Sigmoid colon (tissue), 7 donors: Measurements from ENCODE around the gene SNAP29. TPM values are rescaled to one million over a fixed set of nuclear protein-coding genes. Genes with fewer than 3 reads are reported as not detected.
"Not testable (repeated sequence)": the region's sequence is repeated elsewhere in the genome, so short reads cannot be mapped to it uniquely, and the experiment has no call there.

Experiments
- DNase-seq: peaks from one replicate; pipeline ENCODE4 v3.0.0-alpha.2; 2019
- H3K27ac ChIP-seq, 4 donors: fragments of 200-600 bp; sonication (generic); one replicate each; pipeline ENCODE4 v1.5.1; 2016 to 2019; ENCODE audit warnings: mild to moderate bottlenecking in 1 of 4
- H3K27me3 ChIP-seq, 3 donors: fragments of 200-600 bp; sonication (generic); one replicate each; pipeline ENCODE4 v1.5.1; 2019; ENCODE audit warnings: mild to moderate bottlenecking in 1 of 3
- H3K36me3 ChIP-seq, 4 donors: fragments of 200-600 bp; sonication (generic); one replicate each; pipeline ENCODE4 v1.5.1; 2016 to 2019
- H3K4me1 ChIP-seq, 4 donors: fragments of 200-600 bp; sonication (generic); one replicate each; pipeline ENCODE4 v1.5.1; 2017 to 2019
- H3K4me3 ChIP-seq, 4 donors: fragments of 200-600 bp; sonication (generic); one replicate each; pipeline ENCODE4 v1.5.1; 2017 to 2019; ENCODE audit warnings: mild to moderate bottlenecking in 2 of 4, moderate library complexity in 1 of 4
- H3K9me3 ChIP-seq, 4 donors: fragments of 200-600 bp in 3 of 4; sonication (generic) in 3 of 4; one replicate each; pipeline versions ENCODE4 v1.5.1 to v1.6.1; 2013 to 2019
- EP300 ChIP-seq, 4 donors: sonication (generic); formaldehyde crosslinking; IDR thresholded peaks; one replicate each; pipeline ENCODE4 v1.6.1; 2017; ENCODE audit warnings: antibody characterized with exemption in 4 of 4
- POLR2A ChIP-seq, 2 donors: fragments of 450-650 bp; IDR thresholded peaks; one replicate each; pipeline ENCODE4 v1.6.1; 2016; ENCODE audit warnings: antibody characterized with exemption in 2 of 2, mild to moderate bottlenecking in 2 of 2, moderate library complexity in 2 of 2
- POLR2AphosphoS5 ChIP-seq, 4 donors: sonication (generic); formaldehyde crosslinking; IDR thresholded peaks; one replicate each; pipeline ENCODE4 v1.6.1; 2017; ENCODE audit warnings: antibody characterized with exemption in 4 of 4
- WGBS, 2 donors: extraction: QIAGEN DNeasy Blood & Tissue Kit; methylation state at CpG; one replicate each; pipeline ENCODE4 v1.1.7; 2013; 5-methylcytosine and 5-hydroxymethylcytosine counted together
- intact Hi-C: fragments of 100-400 bp; cut with DNase I; formaldehyde crosslinking; loops from one replicate; pipeline ENCODE4 v1.15.1; 2023
- polyA plus RNA-seq, 3 donors: library from polyadenylated mRNA; stranded (reverse); fragments of 200-250 nt; gene quantifications; one replicate each; pipeline ENCODE4 v1.2.3, GENCODE V29; 2013
- total RNA-seq, 4 donors: library from RNA; depleted of rRNA; stranded (reverse); fragments of >200 nt; gene quantifications; one replicate each; pipeline ENCODE4 v1.1.0, GENCODE V29; 2016
- TF ChIP-seq, protein P1 (sequence below), 4 experiments: fragments of 450-650 bp in 3 of 4; fragments of 200-600 bp in 1 of 4; IDR thresholded peaks; one replicate each; pipeline ENCODE4 v1.5.1; 2016 to 2019; ENCODE audit warnings: antibody characterized with exemption in 4 of 4, mild to moderate bottlenecking in 3 of 4, moderate library complexity in 2 of 4
- donor health status: healthy with polysubstance abuse.
- donor health status: Bipolar disorder and iron deficiency.
- donor health status: healthy.

The SNAP29 gene
- total and polyA plus RNA-seq, 7 donors: 16.2 to 25.5 (median 20.6) TPM

DNA sequence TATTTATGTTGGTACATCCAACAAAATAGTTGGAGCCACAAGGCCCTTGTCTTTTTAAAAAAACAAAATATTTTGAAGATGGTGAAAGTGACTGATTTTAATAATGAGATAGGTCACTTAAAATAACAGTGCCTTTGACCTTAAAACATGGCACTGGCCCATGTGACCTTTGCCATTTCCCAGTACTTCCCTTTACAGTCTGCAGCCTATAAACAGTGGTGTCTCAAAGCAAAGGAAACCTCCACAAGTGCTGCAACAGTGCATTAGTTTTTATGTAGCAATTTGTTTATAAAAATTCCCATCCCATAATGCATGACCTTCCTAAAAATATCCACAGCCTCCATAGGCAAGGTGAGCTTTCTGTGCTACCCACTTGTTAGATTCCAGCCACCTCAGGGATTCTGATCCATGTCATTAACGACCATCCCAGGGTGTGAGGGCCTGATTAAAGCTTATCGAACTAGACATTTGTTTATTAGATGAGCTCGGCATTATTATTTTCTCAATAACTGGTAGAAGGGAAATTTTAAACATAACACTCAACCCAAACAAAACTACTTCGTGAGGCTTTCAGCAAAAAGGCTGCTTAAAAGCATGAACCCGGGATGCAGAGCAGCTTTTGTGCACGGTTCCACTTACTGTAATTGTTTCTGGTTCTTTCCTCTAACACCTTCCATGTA, 30.4 kb downstream of the SNAP29 start:
- Histone ChIP-seq H3K36me3 (peaks cover 0 to 46% (median 15%) of the 10 kb centered on the region in 4 donors), H3K27ac (no peak overlapping the region), H3K27me3 (no peaks in the 10 kb centered on the region), H3K4me1 (peaks cover 0 to 7% (median 4%) of the 10 kb centered on the region in 4 donors), H3K4me3 (no peak overlapping the region), H3K9me3 (no peaks in the 10 kb centered on the region)
- intact Hi-C loops: loop anchor here (5.0 to 10.0 kb wide), 2 partner anchors 33 to 116 kb away; partner anchors contain the start of gene THAP7
- no peak for DNase-seq
- TF ChIP-seq EP300 (IDR thresholded peaks at IDR 0.05) (no peak), POLR2AphosphoS5 (IDR thresholded peaks at IDR 0.05) (no peak), POLR2A (IDR thresholded peaks at IDR 0.05) (no peak)
- TF ChIP-seq, protein P1, sequence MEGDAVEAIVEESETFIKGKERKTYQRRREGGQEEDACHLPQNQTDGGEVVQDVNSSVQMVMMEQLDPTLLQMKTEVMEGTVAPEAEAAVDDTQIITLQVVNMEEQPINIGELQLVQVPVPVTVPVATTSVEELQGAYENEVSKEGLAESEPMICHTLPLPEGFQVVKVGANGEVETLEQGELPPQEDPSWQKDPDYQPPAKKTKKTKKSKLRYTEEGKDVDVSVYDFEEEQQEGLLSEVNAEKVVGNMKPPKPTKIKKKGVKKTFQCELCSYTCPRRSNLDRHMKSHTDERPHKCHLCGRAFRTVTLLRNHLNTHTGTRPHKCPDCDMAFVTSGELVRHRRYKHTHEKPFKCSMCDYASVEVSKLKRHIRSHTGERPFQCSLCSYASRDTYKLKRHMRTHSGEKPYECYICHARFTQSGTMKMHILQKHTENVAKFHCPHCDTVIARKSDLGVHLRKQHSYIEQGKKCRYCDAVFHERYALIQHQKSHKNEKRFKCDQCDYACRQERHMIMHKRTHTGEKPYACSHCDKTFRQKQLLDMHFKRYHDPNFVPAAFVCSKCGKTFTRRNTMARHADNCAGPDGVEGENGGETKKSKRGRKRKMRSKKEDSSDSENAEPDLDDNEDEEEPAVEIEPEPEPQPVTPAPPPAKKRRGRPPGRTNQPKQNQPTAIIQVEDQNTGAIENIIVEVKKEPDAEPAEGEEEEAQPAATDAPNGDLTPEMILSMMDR (IDR thresholded peaks at IDR 0.05): no peak
- 86 to 88% methylated on average over 6 of the region's 6 CpGs for WGBS, 2 donors

DNA sequence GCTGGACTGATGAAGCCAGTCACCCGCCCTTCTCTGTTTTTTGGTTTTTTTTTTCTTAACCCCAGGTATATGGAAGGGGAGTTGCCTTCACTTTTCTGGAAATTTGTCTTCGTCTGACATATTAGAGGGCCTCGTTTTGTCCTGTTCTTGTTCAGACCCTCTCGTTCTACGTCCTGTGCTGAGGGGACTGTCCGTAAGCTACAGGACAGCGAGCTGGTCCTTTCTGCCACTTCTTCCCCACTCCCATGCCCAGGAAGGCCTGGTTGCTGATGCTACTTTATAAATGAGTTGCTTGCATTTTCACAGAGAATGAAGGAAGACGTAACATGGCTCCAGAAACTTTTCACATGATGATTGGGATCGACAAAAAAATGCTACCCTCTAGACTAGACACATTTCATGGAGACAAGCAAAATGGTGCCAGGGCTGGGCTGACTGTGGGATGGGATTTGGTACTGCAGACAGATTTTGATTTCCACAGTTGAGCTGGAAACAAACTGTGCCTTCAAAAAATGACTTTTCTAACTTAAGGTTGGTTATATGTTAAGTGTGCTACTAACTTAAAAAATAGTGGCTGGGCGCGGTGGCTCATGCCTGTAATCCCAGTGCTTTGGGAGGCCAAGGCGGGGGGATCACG, 31.2 kb downstream of the SNAP29 start:
- H3K36me3 ChIP-seq: peaks cover 0 to 37% (median 13%) of the 10 kb centered on the region in 4 donors
- no peak for DNase-seq
- H3K27me3 ChIP-seq: no peaks in the 10 kb centered on the region
- TF ChIP-seq POLR2A (IDR thresholded peaks at IDR 0.05): no peak
- 89 to 92% methylated on average over 13 of the region's 13 CpGs for WGBS, 2 donors
- H3K27ac ChIP-seq: no peak overlapping the region
- no peaks in the 10 kb centered on the region for H3K9me3 ChIP-seq
- intact Hi-C loops: loop anchor here (5.0 to 10.0 kb wide), 2 partner anchors 32 to 115 kb away; partner anchors contain the start of gene THAP7
- no peak overlapping the region for H3K4me3 ChIP-seq
- H3K4me1 ChIP-seq: peaks cover 0 to 7% (median 4%) of the 10 kb centered on the region in 4 donors

DNA sequence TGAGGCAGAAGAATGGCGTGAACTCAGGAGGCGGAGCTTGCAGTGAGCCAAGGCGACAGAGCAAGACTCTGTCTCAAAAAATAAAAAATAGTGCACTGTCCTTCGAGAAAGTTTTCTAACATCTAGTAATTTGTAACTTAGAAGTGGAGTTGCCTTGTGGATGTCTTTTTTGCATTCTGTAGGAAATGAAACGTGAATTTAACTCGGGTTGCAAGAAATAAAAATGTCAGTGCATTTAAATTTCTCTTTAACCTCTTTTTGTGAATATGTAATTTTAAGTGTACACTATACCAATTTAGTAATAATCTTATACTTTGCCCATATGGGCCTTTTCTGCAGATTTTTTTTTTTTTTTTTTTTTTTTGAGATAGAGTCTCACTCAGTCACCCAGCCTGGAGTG, 32.2 kb downstream of the SNAP29 start:
- WGBS, 2 donors: 94 to 96% methylated on average over 6 of the region's 6 CpGs
- no peak for DNase-seq

DNA sequence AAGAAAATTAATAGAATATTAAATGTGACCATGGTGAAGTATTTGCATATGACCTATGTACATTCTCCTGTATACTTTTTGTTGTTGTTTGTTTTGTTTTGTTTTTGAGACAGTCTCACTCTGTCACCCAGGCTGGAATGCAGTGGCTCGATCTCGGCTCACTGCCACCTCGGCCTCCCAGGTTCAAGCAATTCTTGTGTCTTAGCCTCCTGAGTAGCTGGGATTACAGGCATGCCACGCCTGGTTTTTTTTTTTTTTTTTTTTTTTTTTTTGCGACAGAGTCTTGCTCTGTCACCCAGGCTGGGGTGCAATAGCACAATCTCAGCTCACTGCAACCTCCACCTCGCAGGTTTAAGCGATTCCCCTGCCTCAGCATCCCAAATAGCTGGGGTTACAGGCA, 38.9 kb downstream of the SNAP29 start:
- H3K27ac ChIP-seq, DNase-seq, intact Hi-C loops, H3K4me1 ChIP-seq, H3K9me3 ChIP-seq, H3K4me3 ChIP-seq, H3K27me3 ChIP-seq, H3K36me3 ChIP-seq: not testable (repeated sequence)
- WGBS, 2 donors: 84 to 90% methylated on average over 7 of the region's 7 CpGs

More for the DNA sequence above, 32.2 kb downstream of the SNAP29 start:
- TF ChIP-seq POLR2AphosphoS5 (IDR thresholded peaks at IDR 0.05) (no peak), POLR2A (IDR thresholded peaks at IDR 0.05) (no peak), EP300 (IDR thresholded peaks at IDR 0.05) (no peak)
- TF ChIP-seq, protein P1 (IDR thresholded peaks at IDR 0.05): no peak
- Histone ChIP-seq H3K36me3 (peaks cover 0 to 34% (median 13%) of the 10 kb centered on the region in 4 donors), H3K27ac (no peak overlapping the region), H3K27me3 (no peaks in the 10 kb centered on the region), H3K4me3 (no peak overlapping the region), H3K4me1 (no peaks in the 10 kb centered on the region), H3K9me3 (no peaks in the 10 kb centered on the region)
- intact Hi-C loops: no loop called here

DNA sequence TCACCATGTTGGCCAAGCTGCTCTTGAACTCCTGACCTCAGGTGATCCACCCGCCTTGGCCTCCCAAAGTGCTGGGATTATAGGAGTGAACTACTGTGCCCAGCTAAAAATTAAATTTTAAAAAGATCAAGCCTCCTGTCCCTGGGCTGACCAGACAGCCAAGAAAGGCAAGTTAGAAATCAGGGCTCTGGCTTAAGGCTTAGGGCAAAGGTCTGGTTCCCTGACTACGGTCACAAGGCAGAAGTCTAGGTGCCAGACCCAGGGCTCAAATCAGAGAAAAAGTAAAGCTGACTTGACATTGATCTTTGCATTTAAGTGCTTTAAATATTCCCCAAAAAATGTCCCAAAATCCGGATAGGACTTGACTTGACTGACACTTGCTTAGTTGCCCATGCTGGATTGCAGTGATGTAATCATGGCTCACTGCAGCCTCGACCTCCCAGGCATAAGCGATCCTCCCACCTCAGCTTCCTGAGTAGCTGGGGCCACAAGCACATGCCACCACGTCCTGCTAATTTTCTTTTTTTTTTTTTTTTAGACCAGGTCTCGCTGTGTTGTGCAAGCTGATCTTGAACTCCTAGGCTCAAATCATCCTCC, 41.1 kb downstream of the SNAP29 start:
- H3K36me3 ChIP-seq: no peaks in the 10 kb centered on the region
- H3K27ac ChIP-seq: no peak overlapping the region
- H3K4me1 ChIP-seq: no peaks in the 10 kb centered on the region
- no peaks in the 10 kb centered on the region for H3K9me3 ChIP-seq
- no peak for TF ChIP-seq POLR2A (IDR thresholded peaks at IDR 0.05)
- no peak for TF ChIP-seq POLR2AphosphoS5 (IDR thresholded peaks at IDR 0.05)
- TF ChIP-seq EP300 (IDR thresholded peaks at IDR 0.05): no peak
- TF ChIP-seq, protein P1 (IDR thresholded peaks at IDR 0.05): no peak
- WGBS, 2 donors: 75 to 84% methylated on average over 7 of the region's 7 CpGs
- intact Hi-C loops: no loop called here
- DNase-seq: no peak
- H3K27me3 ChIP-seq: no peaks in the 10 kb centered on the region
- H3K4me3 ChIP-seq: no peak overlapping the region

DNA sequence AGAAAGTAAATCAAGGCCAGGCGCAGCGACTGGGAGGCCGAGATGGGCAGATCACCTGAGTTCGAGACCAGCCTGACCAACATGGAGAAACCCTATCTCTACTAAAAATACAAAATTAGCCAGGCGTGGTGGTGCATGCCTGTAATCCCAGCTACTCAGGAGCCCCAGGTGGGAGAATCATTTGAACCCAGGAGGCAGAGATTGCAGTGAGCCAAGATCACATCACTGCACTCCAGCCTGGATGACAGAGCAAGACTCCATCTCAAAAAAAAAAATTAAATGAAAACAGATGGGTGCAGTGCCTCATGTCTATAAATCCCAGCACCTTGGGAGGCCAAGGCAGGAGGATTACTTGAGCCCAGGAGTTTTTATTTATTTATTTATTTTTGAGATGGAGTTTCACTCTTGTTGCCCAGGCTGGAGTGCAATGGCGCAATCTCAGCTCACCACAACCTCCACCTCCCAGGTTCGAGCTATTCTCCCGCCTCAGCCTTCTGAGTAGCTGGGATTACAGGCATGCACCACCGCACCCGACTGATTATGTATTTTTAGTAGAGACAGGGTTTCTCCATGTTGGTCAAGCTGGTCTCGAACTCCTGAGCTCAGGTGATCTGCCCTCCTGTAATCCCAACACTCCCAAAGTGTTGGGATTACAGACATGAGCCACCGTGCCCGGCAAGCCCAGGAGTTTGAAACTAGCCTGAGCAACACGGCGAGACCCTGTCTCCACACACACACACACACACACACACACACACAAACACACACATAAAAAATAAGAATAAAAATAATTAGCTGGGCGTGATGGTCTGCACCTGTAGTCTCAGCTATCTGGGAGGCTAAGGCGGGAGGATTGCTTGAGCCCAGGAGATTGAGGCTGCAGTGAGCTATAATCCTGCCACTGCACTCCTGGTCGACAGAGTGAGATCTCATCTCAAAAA, 42.6 kb downstream of the SNAP29 start:
- H3K9me3 ChIP-seq, H3K27me3 ChIP-seq, DNase-seq, H3K4me1 ChIP-seq, H3K27ac ChIP-seq, H3K4me3 ChIP-seq, intact Hi-C loops, H3K36me3 ChIP-seq: not testable (repeated sequence)
- 93 to 94% methylated on average over 18 of the region's 18 CpGs for WGBS, 2 donors
